A673 (cell line): ENCODE data around the gene CDHR1. TPM values are rescaled to one million over a fixed set of nuclear protein-coding genes. Genes with fewer than 3 reads are reported as not detected.

Experiments used
- BruUV-seq: library from RNA; stranded (reverse); fragments of 400-500 nt; replicated peaks from 2 replicates; lab custom pipeline; 2021; lab: Mats Ljungman, UMichigan
- CTCF ChIA-PET: fragments of 300-600 bp; sonication (Branson Sonifier 250); formaldehyde crosslinking; loops from one replicate; lab custom pipeline; 2022; ENCODE audit warnings: antibody characterized with exemption; lab: Charles Lee
- POLR2A ChIA-PET: fragments of 300-600 bp; sonication (Branson Sonifier 250); formaldehyde crosslinking; loops from one replicate; lab custom pipeline; 2022; ENCODE audit warnings: antibody characterized with exemption; ENCODE audit not compliant: low non-redundant PET; lab: Charles Lee
- DNase-seq: peaks from one replicate; pipeline ENCODE4 v3.0.0-alpha.2; 2015; ENCODE audit warnings: low spot score
- H3K27ac ChIP-seq: fragments of 200-600 bp; sonication (generic); 2 replicates; pipeline ENCODE4 v1.5.1; 2016; ENCODE audit warnings: mixed run types, low read depth, mild to moderate bottlenecking, mixed read lengths, antibody characterized with exemption, low read length; ENCODE audit not compliant: poor library complexity, severe bottlenecking
- H3K27me3 ChIP-seq: fragments of 200-600 bp; sonication (generic); replicated peaks from 2 replicates; pipeline ENCODE4 v1.6.1; 2017; ENCODE audit warnings: mixed run types, low read depth, mild to moderate bottlenecking, mixed read lengths, antibody characterized with exemption, low read length; ENCODE audit not compliant: insufficient read depth, poor library complexity
- H3K36me3 ChIP-seq: fragments of 200-600 bp; sonication (generic); 2 replicates; pipeline ENCODE4 v1.6.1; 2016; ENCODE audit warnings: mixed run types, mild to moderate bottlenecking, mixed read lengths, antibody characterized with exemption, low read length; ENCODE audit not compliant: insufficient read depth, poor library complexity, severe bottlenecking
- H3K4me1 ChIP-seq: fragments of 200-600 bp; sonication (generic); 2 replicates; pipeline ENCODE4 v1.6.1; 2017; ENCODE audit warnings: mixed run types, mild to moderate bottlenecking, mixed read lengths, antibody characterized with exemption, low read length; ENCODE audit not compliant: insufficient read depth, poor library complexity, severe bottlenecking
- H3K4me3 ChIP-seq: fragments of 200-600 bp; sonication (generic); 2 replicates; pipeline ENCODE4 v1.5.1; 2016; ENCODE audit warnings: low read depth, mixed run types, mild to moderate bottlenecking, mixed read lengths, low read length; ENCODE audit not compliant: poor library complexity, severe bottlenecking
- H3K9me3 ChIP-seq: fragments of 200-600 bp; sonication (generic); 2 replicates; pipeline ENCODE4 v1.6.1; 2016; ENCODE audit warnings: mixed run types, low read depth, mild to moderate bottlenecking, mixed read lengths, antibody characterized with exemption, low read length; ENCODE audit not compliant: poor library complexity, severe bottlenecking
- EZH2 ChIP-seq: fragments of 200-600 bp; sonication (generic); IDR thresholded peaks from 2 replicates; pipeline ENCODE4 v1.6.1; 2017; ENCODE audit warnings: borderline replicate concordance, low read depth, mild to moderate bottlenecking, mixed read lengths, antibody characterized with exemption, low read length; ENCODE audit not compliant: poor library complexity, severe bottlenecking
- intact Hi-C: fragments of 100-400 bp; cut with micrococcal nuclease; formaldehyde crosslinking; loops from one replicate; pipeline ENCODE4 v1.10.0; 2022; ENCODE audit not compliant: unreplicated experiment
- total RNA-seq: library from RNA; stranded (reverse); gene quantifications from 2 replicates; pipeline ENCODE4 v1.2.3, GENCODE V29; 2021
- TF ChIP-seq, protein P1 (sequence below): fragments of 300-800, 200-600 bp; sonication (generic); conservative IDR thresholded peaks from 2 replicates; pipeline ENCODE4 v1.5.1; 2017; ENCODE audit warnings: low read depth, mild to moderate bottlenecking, antibody characterized with exemption, low read length, moderate library complexity, mixed read lengths

Gene CDHR1
- total RNA-seq, 1 experiment from 2014 or later, result not detected

DNA sequence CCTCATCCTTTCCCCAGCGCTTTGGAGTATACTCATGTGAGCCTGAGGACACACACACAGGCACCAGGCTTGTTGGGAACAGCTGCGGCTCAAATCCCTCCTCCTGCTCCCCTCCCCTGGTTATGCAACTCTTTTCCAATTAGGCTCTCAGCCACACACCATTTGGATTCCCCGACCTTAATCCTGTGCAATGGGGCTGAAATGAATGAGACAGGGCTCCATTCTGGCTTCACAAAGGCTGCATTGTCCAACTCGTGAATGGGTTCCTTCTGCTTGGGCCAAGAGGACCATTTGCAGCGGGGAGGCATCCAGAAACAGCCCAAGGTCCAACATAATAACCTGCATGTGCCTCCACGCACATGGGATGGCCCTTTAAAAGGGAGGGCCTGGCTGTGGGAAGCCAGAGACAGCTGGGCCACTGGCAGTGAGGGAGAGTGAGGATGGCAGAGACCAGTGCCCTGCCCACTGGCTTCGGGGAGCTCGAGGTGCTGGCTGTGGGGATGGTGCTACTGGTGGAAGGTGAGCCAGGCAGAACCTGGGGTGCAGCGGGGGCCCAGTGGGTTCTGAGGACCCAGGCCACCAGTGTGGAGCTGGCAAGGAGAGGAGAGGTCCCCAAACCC is 50.4 kb downstream of the CDHR1 start, which contains the start of gene RGR:
Gene RGR (plus strand): TSS at position 403 of the 620 bp plus-strand sequence. CDS start 38 bp downstream, at position 441.
- H3K9me3 ChIP-seq, result no peaks in the 10 kb centered on the region
- CTCF ChIA-PET, result no interaction called here
- intact Hi-C loops, result no loop called here
- TF ChIP-seq, protein P1, sequence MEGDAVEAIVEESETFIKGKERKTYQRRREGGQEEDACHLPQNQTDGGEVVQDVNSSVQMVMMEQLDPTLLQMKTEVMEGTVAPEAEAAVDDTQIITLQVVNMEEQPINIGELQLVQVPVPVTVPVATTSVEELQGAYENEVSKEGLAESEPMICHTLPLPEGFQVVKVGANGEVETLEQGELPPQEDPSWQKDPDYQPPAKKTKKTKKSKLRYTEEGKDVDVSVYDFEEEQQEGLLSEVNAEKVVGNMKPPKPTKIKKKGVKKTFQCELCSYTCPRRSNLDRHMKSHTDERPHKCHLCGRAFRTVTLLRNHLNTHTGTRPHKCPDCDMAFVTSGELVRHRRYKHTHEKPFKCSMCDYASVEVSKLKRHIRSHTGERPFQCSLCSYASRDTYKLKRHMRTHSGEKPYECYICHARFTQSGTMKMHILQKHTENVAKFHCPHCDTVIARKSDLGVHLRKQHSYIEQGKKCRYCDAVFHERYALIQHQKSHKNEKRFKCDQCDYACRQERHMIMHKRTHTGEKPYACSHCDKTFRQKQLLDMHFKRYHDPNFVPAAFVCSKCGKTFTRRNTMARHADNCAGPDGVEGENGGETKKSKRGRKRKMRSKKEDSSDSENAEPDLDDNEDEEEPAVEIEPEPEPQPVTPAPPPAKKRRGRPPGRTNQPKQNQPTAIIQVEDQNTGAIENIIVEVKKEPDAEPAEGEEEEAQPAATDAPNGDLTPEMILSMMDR, result no peak
- no peak for TF ChIP-seq EZH2
- H3K36me3 ChIP-seq, result no peaks in the 10 kb centered on the region
- DNase-seq, result peak; percentile 47
- POLR2A ChIA-PET, result no interaction called here
- peaks cover 26% of the 10 kb centered on the region for H3K27me3 ChIP-seq
- H3K4me3 ChIP-seq, result no peak within 1 kb of the TSS
- no peak within 1 kb of the TSS for H3K27ac ChIP-seq
- no TSS peak for BruUV-seq
- no peaks in the 10 kb centered on the region for H3K4me1 ChIP-seq

DNA sequence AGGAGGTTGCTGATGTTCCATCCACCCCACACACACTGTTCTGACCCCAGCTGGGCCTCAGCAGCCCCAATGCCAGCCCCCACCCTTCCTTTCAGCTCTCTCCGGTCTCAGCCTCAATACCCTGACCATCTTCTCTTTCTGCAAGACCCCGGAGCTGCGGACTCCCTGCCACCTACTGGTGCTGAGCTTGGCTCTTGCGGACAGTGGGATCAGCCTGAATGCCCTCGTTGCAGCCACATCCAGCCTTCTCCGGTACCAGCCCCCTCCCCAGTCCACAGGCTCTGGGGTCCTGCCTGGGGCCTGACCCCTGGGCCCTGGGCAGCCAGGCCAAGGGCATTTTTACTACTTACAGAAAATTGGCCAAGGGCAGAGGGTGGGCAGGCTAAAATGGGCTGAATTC is 53.2 kb downstream of the CDHR1 start:
- ChIA-PET POLR2A (no interaction called here), CTCF (no interaction called here)
- no peak for DNase-seq
- Histone ChIP-seq H3K36me3 (no peaks in the 10 kb centered on the region), H3K4me3 (no peak overlapping the region), H3K27ac (no peak overlapping the region), H3K27me3 (peaks cover 19% of the 10 kb centered on the region), H3K4me1 (no peaks in the 10 kb centered on the region), H3K9me3 (no peaks in the 10 kb centered on the region)
- TF ChIP-seq, protein P1, result no peak
- no peak for TF ChIP-seq EZH2
- no TSS peak for BruUV-seq
- intact Hi-C loops, result no loop called here

DNA sequence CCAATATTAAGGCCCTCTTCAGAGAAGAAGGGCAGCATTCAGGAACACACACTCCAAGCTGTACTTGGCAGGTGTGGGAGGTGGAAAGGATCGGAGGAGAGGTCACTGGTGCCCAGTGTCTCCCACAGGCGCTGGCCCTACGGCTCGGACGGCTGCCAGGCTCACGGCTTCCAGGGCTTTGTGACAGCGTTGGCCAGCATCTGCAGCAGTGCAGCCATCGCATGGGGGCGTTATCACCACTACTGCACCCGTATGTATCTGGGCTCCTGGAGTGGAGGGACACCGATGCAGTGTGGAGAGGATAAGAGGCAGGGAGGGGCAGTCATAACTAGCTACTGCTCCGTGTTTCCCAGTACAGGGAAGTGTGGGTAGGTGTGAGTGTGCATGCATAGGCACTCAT is 54.5 kb downstream of the CDHR1 start:
- intact Hi-C loops, result no loop called here
- no peaks in the 10 kb centered on the region for H3K36me3 ChIP-seq
- no peak for DNase-seq
- POLR2A ChIA-PET, result no interaction called here
- H3K4me1 ChIP-seq, result no peaks in the 10 kb centered on the region
- BruUV-seq, result no TSS peak
- H3K9me3 ChIP-seq, result no peaks in the 10 kb centered on the region
- CTCF ChIA-PET, result no interaction called here
- no peak overlapping the region for H3K27ac ChIP-seq
- H3K27me3 ChIP-seq, result peaks cover 19% of the 10 kb centered on the region
- no peak for TF ChIP-seq EZH2
- TF ChIP-seq, protein P1, result no peak
- no peak overlapping the region for H3K4me3 ChIP-seq
